Amniotic stem cell (primary cell): ENCODE measurements around the gene SIX1.

ENCODE experiments used
- DNase-seq: peaks from one replicate; lab custom pipeline; 2025; lab: John Stamatoyannopoulos, UW

The SIX1 gene

DNA sequence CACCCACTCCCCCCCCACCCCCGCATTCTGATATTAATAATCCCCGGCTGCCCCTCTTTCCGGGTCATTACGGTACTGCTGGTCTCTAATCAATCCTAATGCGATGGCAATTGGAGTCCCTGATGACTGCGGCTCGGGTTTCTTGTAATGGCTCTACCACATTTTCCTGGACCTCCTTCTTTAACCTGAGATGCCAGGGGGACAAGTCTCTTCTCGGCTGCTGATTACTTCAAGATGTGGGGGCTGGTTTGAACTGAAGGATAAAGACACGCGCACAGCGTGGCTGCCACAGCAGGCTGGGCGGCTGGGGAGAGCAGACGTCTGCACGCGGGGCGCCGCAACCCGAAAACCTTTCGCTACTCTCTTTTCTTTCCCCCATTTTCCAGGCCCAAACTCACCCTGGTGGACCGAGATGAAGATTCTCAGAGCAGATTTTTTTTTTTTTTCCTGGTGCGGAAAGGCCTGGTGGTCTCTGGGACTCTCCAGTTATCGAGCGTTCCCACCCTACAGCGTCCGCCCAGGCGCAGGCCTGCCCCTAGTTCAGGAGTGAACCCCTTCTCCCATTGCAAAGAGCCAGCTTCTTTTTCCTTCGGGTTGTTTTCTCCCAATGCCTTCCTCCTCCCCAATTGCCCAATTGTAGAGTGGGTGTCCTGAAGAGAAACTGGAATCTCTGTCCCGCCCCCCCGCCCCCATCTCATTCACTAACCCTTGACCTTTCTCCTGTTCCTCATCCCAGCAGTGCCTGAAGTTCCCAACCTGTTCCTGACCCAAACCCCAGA is 6.0 kb upstream of the SIX1 start:
- no peak for DNase-seq

- DNase-seq: peak; percentile 64
Observed at GRCh38 chr14:60654334-60654821, 5.1 kb upstream of the SIX1 start.

GRCh38 chr14:60653701-60654161 is 4.5 kb upstream of the SIX1 start:
- DNase-seq: no peak

- no peak for DNase-seq
Observed at GRCh38 chr14:60652674-60653651, 3.7 kb upstream of the SIX1 start.

- no peak for DNase-seq
Observed at GRCh38 chr14:60651796-60652673, 2.8 kb upstream of the SIX1 start.

GRCh38 chr14:60651086-60651795 is 2.0 kb upstream of the SIX1 start:
- no peak for DNase-seq

- no peak for DNase-seq
Observed at GRCh38 chr14:60650373-60650961, 1.2 kb upstream of the SIX1 start.

DNA sequence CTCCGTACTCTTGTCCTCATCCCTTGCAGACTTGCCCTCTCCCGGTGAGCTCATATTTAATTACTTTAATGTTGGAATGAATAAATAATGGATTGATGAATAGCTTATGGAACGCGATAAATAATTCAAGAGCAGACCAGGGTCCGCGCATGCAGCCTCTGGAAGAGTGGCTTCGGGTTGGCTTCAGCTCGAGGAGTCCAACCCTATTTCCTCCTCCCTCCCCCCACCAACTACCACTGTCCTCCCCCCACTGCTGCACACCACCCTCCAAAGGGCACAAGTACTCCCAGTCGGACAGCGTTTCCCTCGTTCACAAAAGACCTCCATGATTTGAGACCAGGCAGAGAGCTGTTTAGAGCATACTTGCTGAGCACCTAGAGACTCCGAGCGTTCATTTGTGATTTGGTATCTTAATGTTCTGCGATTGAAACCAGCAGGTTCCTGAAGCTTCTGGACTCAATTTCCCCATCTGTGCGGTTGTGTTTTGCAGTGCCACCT is 647 bp upstream of the SIX1 start:
- DNase-seq: no peak

DNA sequence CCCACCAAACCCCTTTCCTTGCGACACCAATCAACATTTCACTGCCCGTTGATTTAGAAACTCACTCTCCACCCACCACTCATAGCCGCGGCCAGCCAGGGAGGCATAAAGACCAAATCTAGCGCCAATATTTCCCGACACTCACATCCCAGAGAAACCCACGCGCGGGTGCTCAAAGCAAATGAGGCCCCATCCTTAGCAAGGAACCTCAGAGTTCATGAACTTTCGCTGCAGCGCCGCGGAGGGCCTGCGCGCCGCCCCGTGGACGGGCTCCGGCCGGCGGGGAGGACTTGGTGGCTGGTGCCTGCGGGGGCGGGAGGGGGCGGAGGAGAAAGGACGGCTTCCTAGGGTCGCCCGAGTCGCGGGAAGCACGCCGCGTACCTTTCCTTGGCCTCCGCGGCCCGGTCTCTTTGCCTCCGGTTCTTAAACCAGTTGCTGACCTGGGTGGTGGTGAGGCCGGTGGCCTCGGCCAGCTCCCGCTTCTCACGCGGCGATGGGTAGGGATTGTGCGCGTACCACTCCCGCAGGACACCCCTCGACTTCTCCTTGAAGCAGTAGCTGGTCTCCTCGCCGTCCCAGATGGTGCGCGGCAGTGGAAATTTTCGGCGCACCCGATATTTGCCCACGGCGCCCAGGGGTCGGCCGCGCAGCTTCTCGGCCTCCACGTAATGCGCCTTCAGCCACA is 886 bp downstream of the SIX1 start:
- no peak for DNase-seq

GRCh38 chr14:60647837-60648248 is 1.4 kb downstream of the SIX1 start:
- no peak for DNase-seq

GRCh38 chr14:60647081-60647836 is 2.0 kb downstream of the SIX1 start:
- DNase-seq: peak; percentile 36

DNA sequence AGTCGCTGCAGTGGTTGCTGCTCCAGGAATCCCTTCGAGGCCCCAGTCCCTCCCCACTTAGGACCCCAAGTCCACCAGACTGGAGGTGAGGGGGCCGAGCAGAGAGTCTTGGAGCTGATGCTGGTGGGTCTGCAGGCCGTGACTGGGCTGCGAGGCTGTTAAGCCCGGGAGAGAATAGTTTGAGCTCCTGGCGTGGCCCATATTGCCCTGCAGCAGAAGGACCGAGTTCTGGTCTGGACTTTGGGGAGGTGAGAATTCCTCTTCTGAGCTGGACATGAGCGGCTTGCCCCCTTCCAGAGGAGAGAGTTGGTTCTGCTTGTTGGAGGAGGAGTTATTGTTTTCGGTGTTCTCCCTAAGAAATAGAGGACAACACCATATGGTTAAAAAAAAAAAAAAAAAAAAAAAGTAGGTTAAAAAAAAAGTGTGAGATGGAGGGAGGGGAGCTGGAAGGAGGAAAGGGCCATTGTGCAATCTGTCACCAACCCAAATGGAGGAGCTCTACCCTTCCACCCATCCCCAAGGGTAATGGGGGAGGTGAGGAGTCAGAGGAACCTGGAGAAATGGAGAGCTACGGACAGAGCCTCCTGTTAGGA is 3.0 kb downstream of the SIX1 start:
- no peak for DNase-seq

GRCh38 chr14:60645126-60645741 is 4.0 kb downstream of the SIX1 start:
- no peak for DNase-seq

- DNase-seq: no peak
Observed at GRCh38 chr14:60644666-60645065, 4.6 kb downstream of the SIX1 start.

GRCh38 chr14:60643463-60644314 is 5.6 kb downstream of the SIX1 start:
- DNase-seq: no peak

GRCh38 chr14:60643141-60643462 is 6.2 kb downstream of the SIX1 start:
- DNase-seq: no peak
